Right hindlimb (tissue), 1 donor: ENCODE measurements around the gene PDP2.

ENCODE experiments used
- DNase-seq: peaks from one replicate; pipeline ENCODE4 v3.0.0-alpha.2; 2018

Gene PDP2

DNA sequence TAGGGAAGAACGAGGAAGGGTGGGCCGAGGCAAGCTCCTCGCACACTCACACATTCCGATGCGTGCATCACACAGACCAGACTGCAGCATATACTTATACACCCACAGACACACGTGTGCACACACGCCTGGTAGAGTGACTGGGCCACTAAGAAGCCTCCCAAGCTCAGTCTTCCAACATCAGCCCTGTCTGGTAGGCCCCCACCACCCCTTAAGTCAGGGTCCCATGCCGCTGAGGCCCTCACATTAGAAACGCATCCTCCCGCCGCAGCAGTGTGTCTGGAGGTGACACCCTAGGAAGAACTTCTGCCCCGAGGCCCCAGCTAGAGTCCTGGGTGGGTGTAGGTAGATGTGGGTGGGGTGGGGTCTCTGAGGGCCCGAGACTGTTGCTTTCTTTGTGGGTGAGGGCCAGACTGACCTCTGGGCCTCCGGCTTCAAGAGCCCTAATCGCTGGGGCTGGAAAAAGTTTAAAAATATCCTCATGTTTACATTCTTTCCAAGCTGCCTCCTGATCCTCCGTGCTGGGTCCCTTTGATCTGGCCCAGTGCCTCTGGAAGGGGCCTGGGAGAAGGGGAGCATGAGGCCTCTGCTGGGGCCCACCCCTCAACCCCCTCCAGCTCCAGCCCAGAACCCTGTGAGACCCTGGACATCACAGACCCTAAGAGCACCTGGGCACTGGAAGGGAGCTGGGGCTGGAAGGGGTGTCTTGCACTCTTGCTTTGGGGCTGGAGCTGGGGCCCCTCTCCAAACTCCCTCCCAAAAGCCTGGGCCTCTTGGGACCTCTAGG, 24.7 kb downstream of the PDP2 start:
- no peak for DNase-seq

DNA sequence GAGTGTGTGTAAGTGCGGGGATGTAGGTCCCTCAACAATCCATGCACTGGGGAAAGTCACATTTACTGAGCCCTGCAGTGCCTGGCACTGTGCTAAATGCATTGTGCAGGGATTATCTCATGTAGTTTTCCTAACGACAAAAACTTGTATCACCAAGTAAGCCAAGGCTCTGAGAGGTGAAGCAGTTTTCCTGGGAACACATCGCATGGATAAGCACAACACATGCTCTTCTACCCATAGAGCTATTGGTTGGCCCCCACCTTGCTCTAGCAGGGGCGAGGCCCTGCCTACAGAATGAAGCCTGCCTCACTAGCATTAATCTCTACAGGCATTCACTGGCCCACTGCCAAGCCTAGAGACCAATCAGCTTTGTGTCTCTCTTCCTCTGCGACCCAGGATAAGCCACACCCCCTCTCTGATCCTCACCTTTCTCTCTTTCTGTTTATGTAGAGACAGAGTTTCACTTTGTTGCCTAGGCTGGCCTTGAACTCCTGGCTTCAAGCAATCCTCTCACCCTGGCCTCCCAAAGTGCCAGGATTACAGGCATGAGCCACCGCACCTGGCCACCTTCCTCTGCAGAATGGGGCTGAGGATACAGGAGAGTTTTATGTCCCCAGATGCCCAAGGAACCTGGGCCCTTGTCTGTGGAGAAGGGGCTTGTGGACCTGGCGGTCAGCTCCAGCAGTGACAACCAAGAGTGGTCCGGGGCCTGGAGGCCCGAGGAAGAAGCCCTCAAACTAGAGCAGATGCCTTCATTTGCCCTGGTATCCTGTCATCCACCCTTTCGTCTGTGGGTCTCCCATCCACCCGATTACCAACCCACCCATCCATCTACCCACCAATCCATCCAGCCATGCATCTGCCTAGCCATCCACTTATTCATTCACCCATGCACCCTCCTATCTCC, 25.6 kb downstream of the PDP2 start:
- no peak for DNase-seq

DNA sequence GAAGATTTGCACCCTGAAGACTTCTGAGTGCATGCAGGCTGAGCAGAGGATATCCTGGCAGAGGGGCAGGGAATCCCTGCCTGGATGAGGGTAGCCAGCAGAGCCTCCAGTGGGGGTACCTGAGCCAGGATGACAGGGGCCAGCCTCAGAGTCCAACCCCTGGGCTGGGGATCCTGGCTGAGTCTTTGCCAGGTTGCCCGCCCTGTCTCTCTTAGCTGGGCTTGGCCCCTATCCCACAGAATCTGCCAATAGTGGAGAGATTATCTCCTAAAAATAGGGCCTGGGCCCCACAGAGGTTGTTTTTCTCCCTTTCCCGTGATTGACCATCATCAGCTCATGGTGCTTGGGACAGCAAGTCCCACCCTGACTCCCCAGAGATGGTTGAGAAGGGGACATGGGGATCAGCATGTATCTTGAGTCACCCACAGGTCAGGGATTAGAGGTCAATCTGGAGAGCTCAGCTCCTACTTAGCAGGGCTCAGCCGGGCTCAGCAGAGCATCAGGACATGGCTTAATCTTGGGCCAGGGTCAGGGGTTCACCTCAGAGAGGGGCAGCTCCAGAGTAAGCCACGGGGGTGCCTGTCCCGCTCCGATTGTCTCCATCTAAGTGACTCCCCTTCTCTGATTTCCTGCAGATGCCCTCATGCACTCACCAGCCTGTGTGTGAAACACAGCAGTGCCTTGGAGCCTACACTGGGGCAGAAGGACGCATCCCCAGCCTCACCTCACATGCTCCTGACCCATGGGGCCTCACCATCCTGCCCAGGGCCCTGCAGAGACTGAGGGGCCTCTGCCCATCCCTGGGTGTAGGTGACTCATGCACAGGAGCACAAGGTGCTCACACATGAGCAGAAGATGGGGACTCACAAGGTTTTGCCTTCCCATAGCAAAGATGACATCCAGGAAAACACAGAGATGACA, 26.9 kb downstream of the PDP2 start:
- DNase-seq: no peak

DNA sequence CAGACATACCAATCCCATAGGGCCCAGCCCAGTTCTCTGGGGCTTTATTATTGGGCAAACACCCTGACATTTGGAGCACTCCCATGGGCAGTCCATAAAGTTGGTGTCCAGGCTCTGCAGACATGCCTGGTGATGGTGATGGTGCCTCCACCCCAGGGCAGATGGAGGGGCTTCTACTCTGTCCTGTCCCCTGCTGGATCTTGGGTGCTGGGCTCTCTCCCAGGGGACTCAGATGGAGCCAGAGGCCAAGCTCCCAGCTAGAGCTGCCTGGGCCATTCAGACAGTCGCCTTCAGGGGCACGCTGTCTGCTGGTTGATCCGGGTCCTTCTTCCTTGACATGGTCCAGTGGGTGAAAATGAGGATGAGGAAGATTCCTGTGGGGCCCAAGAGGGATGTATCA, 27.8 kb downstream of the PDP2 start:
- no peak for DNase-seq

DNA sequence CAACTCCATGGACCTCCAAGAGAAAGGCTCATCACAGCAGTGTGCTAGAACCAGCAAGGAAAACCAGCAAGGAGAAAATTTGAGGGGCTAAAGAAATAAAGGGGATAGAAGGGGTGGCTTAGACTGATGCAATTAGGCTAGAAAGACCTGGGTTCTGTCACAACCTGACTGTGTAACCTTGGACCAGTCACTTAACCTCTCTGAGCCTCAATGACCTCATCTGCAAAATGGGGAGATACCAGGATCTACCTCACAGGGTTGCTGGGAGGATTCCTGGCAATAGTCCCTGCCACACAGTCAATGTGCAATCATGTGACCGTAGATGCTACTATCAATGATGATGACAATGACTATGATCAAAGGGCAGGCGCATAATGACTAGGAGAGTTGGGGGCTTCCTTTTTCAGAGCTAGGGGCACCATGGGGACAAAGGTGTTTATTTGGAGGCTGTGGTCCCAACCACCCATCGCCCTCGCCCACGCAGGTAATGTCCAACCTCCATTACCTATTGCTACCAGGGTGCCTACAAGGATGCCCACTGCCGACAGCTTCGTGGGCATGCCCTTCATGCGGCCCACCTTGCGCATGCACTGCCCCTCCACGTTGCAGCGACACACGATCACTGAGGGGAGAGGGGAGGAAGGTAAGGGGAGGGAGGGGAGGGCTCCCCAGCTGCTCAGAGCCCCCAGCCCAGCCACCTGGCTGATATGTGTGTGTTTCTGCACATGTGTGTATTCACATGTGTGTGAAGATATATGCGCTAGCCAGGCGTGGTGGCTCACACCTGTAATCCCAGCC, 28.6 kb downstream of the PDP2 start:
- no peak for DNase-seq

DNA sequence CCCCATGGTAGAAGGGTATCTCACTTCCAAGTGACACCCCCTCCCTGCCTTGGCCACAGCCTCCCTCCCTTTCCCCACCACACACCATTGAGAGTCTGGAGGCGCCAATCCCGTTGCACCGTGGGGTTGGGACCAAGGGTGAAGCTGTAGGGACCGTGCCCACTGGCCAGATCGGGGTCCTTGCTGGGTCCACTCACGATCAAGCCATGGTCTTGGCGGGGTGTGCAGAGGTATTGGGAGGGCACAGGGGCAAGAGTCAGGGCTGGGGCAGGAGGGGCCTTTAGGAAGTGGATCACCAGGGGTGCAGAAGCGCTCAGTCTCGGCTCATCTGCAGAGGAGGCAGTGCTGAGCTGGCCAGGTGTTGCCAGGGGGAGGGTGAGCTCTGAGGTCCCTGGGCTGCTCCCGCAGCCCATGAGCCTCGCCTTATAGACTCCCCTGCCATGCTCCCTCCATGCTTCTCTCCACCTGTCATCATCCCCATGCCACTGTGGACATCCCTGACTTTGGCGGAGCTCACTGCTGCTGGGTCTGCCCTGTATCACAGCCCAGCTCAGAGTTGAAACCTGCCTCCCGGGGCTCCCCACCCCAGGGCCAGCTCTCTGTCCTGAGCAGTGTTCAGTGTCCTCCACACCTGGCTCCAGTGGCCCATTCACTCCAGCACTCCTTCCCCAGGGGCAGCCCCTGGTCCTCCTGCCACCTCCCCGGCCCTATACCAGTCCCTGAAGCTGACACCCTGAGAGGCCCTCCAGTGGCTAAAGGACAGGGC, 30.0 kb downstream of the PDP2 start:
- no peak for DNase-seq

DNA sequence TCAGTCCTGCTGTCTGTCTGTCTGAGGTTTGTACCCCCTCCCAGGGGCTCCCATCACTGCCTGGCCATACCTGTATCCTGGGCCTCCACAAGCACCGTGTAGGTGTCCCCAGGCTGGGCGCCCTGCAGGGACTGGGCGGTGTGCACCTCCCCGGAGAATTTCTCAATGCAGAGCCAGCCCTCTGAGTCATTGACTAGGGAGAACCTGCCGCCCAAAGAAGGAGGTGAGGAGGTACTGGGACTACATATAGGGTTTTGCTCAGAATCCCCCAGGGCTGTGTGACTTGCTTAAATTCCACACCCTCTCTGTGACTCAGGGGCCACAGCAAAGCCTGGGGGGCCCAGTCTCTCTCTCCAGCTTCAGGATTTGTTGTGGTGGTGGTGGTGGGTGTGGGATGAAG, 30.8 kb downstream of the PDP2 start:
- DNase-seq: no peak

DNA sequence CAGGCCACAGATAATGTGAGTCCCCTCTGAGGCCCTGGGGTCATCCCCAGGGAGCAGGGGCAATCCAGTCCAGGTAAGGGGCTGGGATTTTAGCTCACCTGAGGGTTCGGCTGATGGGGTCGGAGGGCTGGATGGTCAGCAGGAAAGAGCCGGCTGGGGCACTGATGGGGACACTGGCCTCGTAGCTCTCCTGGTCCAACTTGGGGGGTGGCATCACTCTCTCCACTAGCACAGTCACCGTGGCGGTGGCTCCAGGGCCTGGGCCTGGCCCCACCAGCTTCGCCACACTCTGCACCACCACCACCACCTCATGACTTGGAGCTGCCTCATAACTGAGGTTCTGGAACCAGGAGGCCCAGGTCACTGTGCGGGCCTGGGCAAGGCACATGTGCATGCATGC, 31.5 kb downstream of the PDP2 start:
- no peak for DNase-seq

DNA sequence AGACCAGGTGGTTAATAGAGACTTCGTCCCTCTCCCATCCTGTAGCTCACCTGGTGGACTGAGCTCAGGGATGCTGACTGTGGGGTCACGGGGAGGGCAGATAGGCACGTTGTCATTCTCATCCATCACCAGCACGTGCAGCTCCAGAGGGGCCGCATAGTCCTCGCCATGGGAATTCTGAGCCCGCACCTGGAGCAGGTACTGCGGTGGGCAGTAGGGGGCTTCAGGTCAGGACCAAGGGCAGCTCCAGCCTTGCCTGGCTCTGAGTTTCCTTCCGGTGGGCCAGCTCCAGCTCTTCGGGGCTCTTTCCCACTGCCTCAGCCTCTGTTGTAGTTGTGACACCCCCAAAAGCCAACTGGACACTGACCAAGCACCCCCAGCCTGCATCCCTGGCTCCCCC, 32.8 kb downstream of the PDP2 start:
- DNase-seq: no peak

DNA sequence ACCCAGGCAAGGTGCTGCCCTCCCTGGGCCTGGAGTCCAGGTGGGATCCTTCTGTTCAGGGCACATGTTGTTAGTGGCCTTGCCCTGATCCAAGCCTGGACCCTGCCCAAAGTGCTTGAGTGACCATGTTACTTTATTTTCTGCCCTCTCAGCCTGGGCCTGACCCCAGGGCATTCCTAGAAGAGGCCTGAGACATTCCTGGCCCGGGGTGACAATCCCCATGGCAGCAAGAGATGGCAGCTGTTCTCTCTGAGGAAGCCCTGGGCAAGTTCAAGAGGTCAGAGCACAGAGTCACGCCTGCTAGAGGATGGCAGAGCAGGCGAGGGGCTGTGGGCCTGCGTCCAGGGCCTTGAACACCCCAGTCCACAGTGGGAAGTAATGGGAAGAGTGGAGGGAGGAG, 33.4 kb downstream of the PDP2 start:
- no peak for DNase-seq

DNA sequence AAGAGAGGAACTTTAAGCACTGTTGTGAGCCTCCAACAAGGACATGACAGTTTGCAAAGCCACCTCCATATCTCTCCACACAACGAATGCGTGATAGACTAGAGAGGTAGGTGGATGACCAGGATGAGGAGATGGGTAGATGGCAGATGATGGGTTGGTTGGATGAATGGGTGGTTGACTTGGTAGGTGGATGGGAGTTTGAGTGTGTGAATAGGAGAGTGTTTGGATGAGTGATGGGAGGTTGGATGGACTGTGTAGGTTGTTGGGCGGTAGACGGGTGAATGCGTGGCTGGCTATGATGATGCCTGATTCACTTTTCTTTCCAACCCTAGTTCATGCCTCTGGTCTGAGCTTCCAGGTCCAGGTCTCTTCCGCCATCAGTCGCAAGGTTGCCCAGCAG, 34.2 kb downstream of the PDP2 start:
- DNase-seq: no peak

DNA sequence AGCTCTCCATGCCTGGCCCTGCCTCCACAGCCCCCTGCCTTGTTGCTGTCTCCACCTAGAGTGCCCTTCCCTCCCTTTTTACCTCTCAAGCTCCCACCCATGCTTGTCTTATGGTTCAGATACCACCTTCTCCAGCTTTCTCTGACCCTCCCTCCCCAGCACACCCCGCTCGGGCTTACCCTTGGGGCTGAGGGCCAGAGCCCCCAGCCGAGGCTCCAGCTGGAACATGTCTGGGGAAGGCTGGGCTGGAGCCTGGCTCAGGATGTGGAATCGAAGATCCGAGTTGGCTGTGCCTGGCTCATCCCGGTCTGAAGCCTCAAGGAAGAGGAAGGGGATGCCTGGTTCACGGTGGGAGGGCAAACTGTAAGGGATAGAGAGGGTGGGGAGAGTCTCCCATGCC, 34.7 kb downstream of the PDP2 start:
- no peak for DNase-seq

DNA sequence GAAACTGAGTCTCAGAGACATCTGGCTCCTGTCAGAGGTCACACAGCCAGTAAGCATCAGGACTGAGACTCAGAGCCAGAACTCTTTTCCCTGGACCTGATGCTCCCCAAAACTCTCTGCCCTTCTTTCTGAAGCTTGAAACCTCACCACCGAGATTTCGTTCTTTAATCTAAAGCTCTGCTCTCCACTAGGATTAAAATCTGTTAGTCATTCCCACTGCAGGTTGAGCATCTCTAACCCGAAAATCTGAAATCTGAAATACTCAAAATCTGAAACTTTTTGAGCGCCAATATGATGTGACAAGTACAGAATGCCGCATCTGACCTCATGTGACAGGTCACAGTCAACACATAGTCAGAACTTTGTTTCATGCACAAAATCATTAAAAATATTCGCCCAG, 36.2 kb downstream of the PDP2 start:
- DNase-seq: no peak

DNA sequence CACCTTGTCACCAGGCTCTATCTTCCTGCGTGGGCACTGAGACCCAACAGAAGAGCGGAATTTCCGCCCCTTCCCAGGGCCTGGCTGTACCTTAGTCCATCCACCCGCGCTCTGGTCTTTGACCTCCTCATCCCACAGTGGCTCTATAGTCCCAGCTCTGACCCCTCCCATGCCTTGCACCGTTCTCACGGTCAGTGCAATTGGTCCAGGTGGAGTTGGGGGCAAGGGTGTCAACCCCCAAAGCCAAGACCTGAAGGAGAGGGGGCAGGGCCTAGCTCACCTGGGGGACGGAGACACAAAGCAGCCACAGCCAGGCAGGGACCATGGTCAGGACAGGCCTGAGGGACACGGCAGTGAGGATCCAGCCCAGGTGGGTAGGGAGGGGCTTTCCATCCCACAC, 37.4 kb downstream of the PDP2 start:
- DNase-seq: no peak

DNA sequence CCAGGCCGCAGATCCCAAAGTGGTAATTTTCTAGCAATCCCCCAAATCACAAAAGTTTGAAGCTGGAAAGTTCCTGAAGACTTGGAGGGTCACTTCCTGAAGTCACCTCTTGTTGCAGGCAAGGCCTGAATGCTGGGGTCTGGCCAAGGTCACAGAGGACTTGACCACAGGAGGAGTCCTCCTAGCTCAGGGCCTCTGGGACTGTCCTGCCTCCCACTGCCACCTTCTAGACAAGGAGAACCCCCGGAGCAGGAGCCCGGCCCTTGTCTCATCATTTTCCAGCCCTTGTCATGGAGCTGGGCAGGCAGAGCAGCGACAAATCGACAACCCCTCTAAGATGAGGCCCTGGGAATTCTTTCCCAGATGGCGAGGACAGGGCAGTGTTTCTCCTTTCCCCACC, 38.0 kb downstream of the PDP2 start:
- DNase-seq: no peak

DNA sequence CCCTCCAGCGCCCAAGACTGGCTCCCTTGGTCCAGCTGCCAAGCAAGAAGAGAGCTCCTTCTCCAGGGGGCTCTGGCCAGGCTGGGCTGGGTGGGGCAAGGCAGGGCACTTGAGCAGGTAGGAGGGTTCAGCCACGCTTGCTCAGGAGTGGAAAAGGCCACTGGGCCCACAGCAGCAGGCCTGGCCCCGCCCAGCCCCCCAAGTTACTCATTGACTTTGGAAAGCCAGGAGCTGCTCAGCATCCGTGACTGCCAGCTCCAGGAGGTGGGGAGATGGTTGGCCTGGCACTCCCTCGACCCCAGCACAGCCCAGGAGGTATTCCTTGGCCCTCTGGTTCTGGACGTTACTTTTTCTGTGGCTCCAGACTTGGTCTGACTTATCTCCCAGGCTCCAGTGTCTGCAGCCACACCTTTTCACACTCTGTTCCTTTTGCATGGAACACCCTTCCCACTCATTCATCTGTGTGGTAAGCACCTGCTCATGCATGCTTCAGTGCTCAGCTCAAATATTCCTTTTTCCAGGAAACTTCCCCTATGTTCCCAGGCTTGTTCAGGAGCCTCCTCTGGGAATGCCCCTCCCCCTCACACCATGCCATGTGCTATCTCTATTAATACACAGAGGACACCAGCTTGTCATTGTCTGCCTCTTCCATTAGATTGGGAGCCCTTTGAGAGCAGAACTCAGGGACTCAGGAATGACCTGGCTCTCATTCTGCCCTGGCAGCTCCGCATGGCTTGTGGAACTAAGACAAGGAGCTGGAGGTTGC, 38.7 kb downstream of the PDP2 start, which contains the start of gene CDH16:
CDH16 (minus strand) TSS at position 83 of the 766 bp plus-strand sequence. CDS start 820 bp downstream, outside the sequence.
- no peak for DNase-seq

DNA sequence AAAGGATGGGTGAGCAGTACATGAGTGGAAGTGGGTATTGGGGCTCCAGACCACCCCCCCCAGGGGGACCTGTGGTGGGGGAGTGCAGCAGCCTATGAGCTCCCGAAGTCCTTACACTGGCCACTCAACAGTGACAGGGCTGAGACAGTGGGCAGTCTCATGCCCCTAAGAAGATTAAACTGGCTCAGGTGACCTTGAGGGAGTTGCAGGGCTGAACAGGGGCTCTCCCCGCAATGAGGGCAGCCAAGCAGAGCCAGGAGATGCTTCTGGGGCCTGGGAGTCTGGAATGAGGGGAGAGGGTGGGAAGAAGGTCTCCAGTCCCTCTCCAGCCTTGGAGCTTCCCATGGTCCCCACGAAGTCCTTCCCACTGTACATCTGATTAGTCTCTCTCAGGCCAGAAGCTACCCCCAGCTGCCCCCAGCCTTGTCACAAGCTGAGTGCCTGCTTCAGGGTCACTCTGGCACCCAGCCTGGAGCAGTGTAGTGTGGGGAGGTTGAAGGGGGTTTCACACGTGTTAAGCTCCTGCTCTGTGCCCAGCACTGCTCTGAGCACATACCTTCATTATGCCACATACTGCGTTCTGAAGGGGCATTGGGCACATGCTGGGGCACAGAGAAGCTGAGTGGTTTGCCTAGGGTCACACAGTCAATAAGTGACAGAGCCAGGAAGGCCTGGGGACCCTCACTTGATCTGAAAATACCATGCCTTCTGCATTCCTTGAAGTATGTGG, 39.4 kb downstream of the PDP2 start:
- no peak for DNase-seq

DNA sequence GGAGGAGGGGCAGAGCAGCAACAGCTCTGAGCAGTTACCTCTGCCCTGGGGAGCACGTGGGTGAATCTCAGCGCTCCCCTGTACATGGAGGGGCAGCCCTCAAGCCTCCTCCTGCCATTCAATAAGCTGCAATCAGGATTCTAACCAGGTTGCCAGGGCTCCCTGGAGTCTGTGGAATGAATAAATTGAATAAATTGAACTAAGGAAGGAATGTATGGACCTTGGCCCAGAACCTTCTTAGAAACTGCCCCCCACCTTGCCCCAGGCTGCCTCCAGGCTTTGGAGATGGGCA, 39.9 kb downstream of the PDP2 start:
- DNase-seq: no peak

DNA sequence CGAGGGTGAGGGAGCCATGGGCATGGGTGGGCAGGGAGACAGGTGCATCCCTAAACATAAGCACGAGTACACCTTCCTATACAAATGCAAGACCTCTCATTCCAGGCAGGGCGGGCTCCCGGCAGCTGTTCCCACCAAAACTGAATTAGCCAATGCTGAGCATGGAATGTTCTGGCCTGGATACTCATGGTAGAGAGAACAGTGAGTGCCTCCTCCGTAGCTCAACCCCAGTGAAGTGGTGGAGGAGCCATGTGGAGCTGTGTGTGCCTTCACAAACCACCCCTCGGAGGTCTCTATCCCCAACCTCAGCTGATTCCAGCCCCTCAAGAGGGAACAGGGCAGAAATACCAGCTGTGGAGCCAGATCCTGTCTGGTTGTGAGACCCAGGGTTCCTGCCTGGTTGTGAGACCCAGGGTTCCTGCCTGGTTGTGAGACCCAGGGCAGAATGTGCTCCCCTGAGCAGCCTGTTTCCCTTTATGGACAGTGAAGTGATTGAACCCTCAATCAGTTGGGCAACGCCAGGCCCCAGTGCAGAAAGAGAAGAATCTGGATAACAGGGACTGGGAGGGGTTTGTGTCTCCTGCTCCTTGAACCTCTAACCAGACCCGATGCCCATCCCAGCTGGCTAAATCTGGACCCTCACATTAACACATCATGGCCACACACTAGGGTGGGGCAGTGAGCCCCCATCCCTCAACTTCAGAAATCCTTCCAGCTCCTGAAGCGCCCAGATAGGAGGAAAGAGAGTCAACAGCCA, 40.8 kb downstream of the PDP2 start:
- DNase-seq: no peak
